ENCODE measurements around the gene CSPG5.
A peak's percentile ranks its signal among the peaks of the same experiment; 100 is the strongest.

Gene CSPG5

DNA sequence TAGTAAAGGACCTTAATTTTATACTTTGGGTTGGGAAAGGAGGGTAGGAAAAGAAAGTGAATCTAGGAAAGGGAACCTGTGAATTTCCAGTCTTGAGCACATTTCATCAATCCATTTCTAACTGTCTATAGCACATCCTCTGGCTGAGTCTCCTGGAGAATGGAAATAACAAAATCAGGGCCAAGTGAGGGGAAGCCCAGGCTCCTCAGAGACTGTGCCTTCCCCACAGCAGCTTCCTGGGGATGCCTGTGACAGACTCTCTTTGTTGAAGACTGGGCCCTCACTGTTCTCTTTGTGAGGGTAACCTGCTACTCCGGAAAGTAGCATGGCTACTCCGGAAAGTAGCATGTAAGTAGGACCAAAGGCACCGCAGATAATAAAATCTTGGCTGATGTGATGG lies 22.6 kb upstream of the CSPG5 start:
- no peak overlapping the region for H3K27ac Mint-ChIP-seq
- no peak for ATAC-seq

DNA sequence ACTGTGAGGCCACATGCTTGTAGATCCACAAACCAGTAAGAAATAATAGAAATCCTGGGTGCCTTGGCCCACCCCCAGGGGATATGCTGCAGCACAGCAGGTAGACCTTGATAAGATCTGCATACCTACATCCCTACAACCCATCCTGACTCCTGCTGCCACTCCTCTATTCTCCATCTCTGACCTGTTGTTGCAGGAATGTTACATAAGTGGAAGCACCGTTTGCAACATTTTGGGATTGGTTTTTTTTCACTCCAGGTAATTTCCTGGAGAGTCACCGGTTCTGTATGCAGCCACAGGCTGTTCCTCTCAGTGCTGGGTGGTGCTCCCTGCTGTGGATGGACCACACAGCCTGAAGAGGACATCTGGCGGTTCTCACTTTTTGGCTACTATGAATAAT lies 16.1 kb upstream of the CSPG5 start:
- no peak for DNase-seq
- Mint-ChIP-seq H3K9me3 (no peaks in the 10 kb centered on the region), H3K27me3 (no peaks in the 10 kb centered on the region), H3K4me1 (no peaks in the 10 kb centered on the region), H3K27ac (no peak overlapping the region), H3K4me3 (no peak overlapping the region)
- ATAC-seq: no peak

More for the DNA sequence above, 22.6 kb upstream of the CSPG5 start:
- no peaks in the 10 kb centered on the region for H3K4me1 Mint-ChIP-seq
- no peak overlapping the region for H3K4me3 Mint-ChIP-seq
- no peaks in the 10 kb centered on the region for H3K27me3 Mint-ChIP-seq
- no peak for DNase-seq
- no peaks in the 10 kb centered on the region for H3K9me3 Mint-ChIP-seq

DNA sequence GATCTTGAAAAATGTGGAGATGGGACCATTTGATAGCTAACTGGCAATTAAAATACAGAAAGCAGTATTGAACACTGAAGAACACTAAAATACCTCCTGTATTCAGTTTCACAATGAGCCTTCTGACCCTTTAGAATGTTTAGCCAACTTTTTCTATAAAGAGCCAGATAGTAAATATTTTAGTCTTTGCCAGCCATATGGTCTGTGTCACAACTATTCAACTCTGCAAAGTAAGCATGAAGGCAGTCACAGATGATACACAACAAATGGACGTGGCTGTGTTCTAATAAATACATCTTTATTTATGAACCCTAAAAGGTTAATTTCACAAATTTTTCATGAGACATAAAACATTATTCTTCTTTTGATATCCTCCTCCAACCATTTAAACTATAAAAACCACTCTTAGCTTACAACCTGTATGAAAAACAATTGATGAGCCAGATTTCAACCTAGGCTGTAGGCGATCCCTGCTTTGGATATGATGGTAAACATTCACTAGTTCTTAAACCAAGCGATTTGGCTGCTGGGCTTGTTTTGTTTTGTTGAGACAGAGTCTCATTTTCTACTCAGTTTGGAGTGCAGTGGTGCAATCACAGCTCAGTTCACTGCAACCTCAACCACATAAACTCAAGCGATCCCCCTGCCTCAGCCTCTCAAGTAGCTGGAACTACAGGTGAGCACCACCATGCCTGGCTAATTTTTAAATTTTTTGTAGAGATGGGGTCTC lies 13.6 kb upstream of the CSPG5 start:
- Mint-ChIP-seq H3K27me3 (no peaks in the 10 kb centered on the region), H3K4me1 (no peaks in the 10 kb centered on the region), H3K27ac (peak overlapping the region in 1 of 2 donors; percentile 71), H3K9me3 (no peaks in the 10 kb centered on the region), H3K4me3 (no peak overlapping the region)
- ATAC-seq: no peak
- DNase-seq: no peak

DNA sequence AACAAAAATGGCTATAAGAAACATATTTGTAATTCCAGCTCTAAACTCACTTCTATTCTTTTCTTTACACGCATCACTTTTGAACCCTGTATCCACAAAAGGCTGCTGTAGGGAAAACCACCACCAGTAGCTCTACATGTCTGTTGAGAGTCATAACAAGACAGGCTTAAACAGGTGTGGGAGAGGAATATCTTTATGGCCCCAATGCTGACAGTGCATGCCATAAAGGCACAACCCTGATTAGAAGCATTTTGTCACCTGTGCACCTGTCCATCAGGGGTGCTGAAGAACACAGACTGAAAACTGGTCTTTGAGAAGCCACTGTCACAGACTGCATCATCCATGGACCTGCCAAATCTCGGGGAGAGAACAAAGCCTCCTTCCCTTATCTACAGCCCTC lies 11.6 kb upstream of the CSPG5 start:
- DNase-seq: no peak
- H3K27me3 Mint-ChIP-seq: no peaks in the 10 kb centered on the region
- no peak overlapping the region for H3K4me3 Mint-ChIP-seq
- no peaks in the 10 kb centered on the region for H3K4me1 Mint-ChIP-seq
- no peak for ATAC-seq
- H3K9me3 Mint-ChIP-seq: no peaks in the 10 kb centered on the region
- H3K27ac Mint-ChIP-seq: peak overlapping the region in 1 of 2 donors; percentile 13

DNA sequence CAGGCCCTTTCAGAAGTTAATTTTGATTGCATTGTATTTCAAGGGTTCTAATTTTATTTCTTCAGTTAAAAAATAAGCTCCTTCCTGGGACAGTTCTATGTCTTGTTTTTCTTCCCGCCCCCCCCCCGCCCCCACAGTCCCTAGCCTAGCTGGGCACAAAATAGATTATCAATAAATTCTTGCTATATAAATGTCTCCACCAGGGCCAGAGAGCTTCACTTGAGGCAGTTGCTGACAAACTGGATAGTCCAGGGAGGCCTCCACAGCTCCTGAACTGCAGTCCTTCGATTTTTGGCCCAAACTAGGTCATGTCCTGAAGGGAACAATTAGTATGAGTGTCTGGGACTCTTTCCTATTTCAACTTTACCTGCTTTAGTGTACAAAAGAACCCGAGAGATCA lies 9.9 kb upstream of the CSPG5 start:
- Mint-ChIP-seq H3K27me3 (no peaks in the 10 kb centered on the region), H3K4me3 (no peak overlapping the region), H3K4me1 (no peaks in the 10 kb centered on the region), H3K27ac (peak overlapping the region in 1 of 2 donors; percentile 92), H3K9me3 (no peaks in the 10 kb centered on the region)
- DNase-seq: no peak
- ATAC-seq: no peak

DNA sequence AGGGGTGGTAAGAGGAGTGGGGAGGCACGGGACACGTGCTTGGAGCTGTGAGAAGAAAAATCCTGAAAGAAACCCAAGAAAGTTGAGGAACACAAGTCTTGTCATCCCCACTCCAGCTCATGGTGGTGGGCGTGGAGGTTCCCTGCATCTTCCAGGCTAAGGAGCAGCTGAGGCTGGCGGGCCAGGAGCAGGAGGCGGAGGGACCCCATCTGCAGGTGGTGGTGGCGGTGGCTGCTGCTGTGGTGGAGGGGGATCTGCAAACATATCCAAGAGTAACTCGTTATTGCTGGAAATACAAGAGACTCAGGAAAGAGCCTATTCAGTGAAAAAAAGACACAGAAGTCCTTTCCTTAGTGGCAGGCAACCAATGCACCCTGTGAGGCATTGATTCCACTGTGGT lies 9.4 kb upstream of the CSPG5 start:
- Mint-ChIP-seq H3K9me3 (no peaks in the 10 kb centered on the region), H3K4me1 (no peaks in the 10 kb centered on the region), H3K4me3 (no peak overlapping the region), H3K27ac (no peak overlapping the region), H3K27me3 (no peaks in the 10 kb centered on the region)
- DNase-seq (no peak), ATAC-seq (no peak)

DNA sequence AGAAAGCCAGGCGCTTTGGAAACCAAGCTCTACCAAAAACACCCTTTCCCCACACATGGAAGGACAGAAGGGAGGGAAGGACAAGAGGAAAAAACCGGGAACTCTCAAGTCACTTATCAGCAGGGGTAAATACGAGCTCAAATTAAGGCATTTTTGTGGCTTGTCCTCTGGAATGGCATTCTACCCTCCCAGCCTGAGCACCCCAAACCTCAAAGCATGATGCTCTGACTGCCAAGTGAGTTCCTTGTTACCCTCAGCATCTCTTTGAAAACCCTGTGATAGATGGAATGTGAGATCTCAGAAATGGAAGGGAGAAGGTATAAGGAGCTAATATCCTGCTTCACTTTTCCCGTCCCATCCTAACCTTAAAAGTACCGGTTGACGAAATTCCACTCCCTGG lies 8.1 kb upstream of the CSPG5 start:
- ATAC-seq (no peak), DNase-seq (no peak)
- Mint-ChIP-seq H3K4me3 (no peak overlapping the region), H3K9me3 (no peaks in the 10 kb centered on the region), H3K27ac (no peak overlapping the region), H3K27me3 (no peaks in the 10 kb centered on the region), H3K4me1 (no peaks in the 10 kb centered on the region)

DNA sequence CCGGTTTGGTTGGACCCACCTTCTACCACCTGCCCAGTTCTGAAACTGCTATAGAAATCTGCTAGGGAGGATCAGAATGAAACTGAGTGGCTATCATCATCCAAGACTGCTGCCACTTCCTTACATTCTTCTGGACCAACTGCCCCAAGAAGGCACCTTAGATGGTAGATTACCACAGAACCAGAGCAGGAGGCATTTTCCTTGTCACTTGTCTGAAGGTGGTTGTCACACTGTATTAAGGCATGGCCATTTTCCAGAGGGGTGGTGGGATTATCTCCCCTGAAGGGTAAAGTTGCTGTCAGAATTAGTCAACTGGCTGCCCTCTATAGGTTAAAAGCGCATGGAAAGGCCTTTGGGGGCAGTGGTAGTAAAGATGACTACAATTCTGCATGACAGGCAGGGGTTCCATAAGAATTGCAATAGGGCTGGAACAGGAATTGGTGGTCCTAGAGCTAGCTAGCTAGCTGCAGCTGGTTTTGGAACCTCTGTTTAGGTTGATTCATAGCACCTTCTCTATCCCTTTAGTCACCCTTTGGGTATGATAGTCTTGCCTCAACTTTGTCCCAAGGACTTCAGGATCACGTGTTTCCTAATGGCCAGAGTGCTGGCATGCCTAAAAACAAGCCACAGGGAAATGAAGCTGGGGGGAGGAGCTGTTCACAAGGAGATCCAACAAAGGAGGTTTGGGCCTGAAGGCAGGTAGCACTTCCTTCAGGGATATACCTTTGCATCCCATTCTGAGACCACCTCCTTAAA lies 4.8 kb upstream of the CSPG5 start:
- Mint-ChIP-seq H3K9me3 (no peaks in the 10 kb centered on the region), H3K4me3 (no peak overlapping the region), H3K4me1 (no peaks in the 10 kb centered on the region), H3K27ac (no peak overlapping the region), H3K27me3 (peaks cover 24% of the 10 kb centered on the region)
- DNase-seq (no peak), ATAC-seq (no peak)

DNA sequence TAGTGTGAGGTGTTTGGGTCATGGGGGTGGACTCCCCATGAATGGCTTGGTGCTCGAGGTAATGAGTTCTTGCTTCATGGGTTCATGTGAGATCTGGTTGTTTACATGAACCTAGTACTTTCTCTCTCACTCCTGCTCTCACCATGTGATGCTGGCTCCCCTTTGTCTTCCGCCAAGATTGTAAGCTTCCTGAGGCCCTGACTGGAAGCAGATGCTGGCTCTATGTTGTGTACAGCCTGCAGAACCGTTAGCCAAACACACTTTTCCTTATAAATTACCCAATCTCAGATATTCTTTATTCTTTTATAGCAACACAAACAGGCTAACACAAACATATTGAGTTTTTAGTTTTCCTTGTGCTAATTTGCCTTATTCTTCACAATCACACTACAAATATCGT lies 3.2 kb upstream of the CSPG5 start:
- Mint-ChIP-seq H3K27ac (no peak overlapping the region), H3K4me3 (no peak overlapping the region), H3K9me3 (no peaks in the 10 kb centered on the region), H3K27me3 (peaks cover 33% of the 10 kb centered on the region), H3K4me1 (no peaks in the 10 kb centered on the region)
- no peak for ATAC-seq
- DNase-seq: no peak

DNA sequence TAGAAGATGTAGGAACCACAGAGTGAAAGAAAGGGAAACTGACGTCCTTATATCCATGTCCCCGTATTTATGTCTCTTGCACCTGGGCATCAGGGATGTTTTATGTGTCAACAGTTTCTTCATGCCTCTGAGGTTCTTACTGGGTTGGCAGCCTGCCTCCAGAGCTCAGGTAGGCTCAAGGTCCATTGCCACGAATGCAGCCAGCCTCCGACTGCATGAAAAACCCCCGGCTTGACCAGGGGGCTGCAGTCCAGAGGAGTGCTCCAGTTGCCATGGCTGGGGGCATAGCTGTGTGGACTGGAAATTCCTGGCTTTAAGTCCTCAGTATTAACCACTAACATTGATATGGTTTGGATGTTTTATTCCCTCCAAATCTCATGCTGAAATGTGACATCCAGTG lies 2.8 kb upstream of the CSPG5 start:
- DNase-seq (no peak), ATAC-seq (no peak)
- peak overlapping the region in 1 of 2 donors; percentile 46 for H3K27ac Mint-ChIP-seq
- no peak overlapping the region for H3K4me3 Mint-ChIP-seq
- H3K4me1 Mint-ChIP-seq: no peaks in the 10 kb centered on the region
- no peaks in the 10 kb centered on the region for H3K9me3 Mint-ChIP-seq
- H3K27me3 Mint-ChIP-seq: peaks cover 37% of the 10 kb centered on the region

DNA sequence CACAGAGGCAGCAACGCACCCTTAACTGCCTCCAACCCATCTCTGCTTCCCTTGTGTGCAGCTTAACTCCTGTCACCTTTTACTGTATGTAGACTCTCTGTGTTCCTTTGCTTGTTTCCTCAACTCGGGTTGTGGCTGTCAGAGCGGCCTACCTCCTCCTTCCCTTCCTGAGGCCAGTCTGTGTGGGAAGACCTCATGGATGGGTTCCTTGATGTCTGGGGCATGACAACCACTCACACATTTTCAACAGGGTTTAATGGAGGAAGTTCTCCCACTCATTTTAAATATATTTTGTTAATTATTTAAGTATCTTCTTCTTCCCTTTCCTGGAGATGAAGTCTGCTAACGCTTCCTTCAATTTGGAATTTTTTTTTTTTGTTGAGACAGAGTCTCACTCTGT lies 1.8 kb upstream of the CSPG5 start:
- no peak for ATAC-seq
- no peak overlapping the region for H3K4me3 Mint-ChIP-seq
- H3K4me1 Mint-ChIP-seq: no peaks in the 10 kb centered on the region
- H3K27me3 Mint-ChIP-seq: peaks cover 47% of the 10 kb centered on the region
- H3K27ac Mint-ChIP-seq: no peak overlapping the region
- H3K9me3 Mint-ChIP-seq: no peaks in the 10 kb centered on the region
- no peak for DNase-seq

DNA sequence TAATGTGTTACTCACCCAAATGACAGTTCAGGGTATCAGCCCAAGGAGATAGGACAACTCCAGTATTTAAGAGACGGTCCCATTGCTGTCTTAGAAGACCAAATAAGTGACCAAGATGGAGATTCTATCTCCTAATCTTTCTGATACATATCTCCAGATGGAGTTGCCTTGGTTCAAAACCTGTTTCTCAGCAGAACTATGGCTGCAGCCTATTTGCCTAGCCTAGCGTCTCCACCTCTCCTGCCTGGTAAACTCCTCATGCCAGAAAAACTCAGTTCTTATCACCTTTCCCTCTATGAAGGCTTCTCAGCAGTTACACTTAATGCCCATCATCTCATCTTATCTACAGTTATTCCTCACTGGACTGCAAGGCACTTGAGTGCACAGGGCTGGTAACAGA lies 1.2 kb upstream of the CSPG5 start:
- no peaks in the 10 kb centered on the region for H3K4me1 Mint-ChIP-seq
- no peaks in the 10 kb centered on the region for H3K9me3 Mint-ChIP-seq
- peaks cover 53% of the 10 kb centered on the region for H3K27me3 Mint-ChIP-seq
- DNase-seq (no peak), ATAC-seq (no peak)
- H3K4me3 Mint-ChIP-seq: peak overlapping the region in 1 of 2 donors; percentile 57
- peak overlapping the region in 1 of 2 donors; percentile 84 for H3K27ac Mint-ChIP-seq

DNA sequence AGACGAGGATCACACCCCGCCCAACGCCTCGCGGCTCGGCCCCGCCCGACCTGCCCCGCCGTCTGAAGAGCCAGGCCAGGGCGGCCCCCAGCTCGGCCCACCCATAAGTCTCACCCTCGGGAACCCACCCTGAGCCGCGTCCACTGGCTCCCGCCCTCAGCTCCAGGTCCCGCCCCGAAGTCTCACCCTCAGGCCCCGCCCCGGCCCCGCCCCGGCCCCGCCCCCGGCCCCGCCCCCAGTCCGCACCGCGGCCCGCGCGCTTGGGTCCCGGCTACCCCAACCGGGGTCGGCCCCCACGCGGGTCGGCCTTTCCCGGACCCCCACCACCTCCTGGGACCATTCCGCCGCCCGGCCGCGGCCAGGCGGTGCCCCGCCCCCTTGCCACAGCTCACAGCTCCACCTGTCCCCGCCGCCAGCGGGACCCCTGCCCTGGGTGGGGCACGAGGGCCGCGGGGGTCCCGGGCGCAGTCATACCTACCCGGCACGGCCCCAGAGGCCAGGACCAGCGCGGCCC lies 489 bp downstream of the CSPG5 start:
- Mint-ChIP-seq H3K27me3 (peaks cover 68% of the 10 kb centered on the region), H3K4me3 (peak overlapping the region; percentile 71 to 73), H3K4me1 (no peaks in the 10 kb centered on the region), H3K27ac (no peak overlapping the region), H3K9me3 (no peaks in the 10 kb centered on the region)
- ATAC-seq (peak; percentile 67), DNase-seq (peak; percentile 22 to 30)

DNA sequence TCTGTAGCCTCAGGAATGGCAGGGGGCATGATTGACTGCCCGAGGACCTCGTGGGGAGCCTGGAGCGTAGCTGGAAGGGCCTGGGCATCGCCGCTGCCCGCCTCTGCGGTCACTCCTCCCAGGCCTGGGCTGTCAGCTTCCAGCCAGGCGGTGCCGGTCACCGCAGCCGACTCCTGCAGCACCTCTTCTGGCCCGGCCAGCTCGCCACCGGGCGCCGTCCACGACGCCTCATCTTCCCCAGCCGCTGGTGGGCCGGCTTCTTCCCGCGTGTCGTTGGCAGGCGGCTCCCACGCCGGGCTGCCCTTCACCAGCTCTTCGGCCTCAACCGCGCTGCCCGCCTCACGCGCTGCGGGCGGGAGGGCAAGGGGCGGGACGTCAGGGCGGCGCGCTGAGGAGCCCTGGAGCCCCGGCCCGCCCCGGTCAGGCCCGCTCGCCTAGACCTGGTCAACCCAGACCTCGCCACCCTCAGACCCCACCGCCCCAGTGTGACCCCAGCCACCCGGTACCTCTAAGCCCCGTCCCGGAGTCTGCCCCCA lies 1.0 kb downstream of the CSPG5 start:
- H3K4me1 Mint-ChIP-seq: no peaks in the 10 kb centered on the region
- ATAC-seq: peak; percentile 65
- peak overlapping the region; percentile 71 to 73 for H3K4me3 Mint-ChIP-seq
- DNase-seq: no peak
- peaks cover 74% of the 10 kb centered on the region for H3K27me3 Mint-ChIP-seq
- H3K27ac Mint-ChIP-seq: no peak overlapping the region
- no peaks in the 10 kb centered on the region for H3K9me3 Mint-ChIP-seq

DNA sequence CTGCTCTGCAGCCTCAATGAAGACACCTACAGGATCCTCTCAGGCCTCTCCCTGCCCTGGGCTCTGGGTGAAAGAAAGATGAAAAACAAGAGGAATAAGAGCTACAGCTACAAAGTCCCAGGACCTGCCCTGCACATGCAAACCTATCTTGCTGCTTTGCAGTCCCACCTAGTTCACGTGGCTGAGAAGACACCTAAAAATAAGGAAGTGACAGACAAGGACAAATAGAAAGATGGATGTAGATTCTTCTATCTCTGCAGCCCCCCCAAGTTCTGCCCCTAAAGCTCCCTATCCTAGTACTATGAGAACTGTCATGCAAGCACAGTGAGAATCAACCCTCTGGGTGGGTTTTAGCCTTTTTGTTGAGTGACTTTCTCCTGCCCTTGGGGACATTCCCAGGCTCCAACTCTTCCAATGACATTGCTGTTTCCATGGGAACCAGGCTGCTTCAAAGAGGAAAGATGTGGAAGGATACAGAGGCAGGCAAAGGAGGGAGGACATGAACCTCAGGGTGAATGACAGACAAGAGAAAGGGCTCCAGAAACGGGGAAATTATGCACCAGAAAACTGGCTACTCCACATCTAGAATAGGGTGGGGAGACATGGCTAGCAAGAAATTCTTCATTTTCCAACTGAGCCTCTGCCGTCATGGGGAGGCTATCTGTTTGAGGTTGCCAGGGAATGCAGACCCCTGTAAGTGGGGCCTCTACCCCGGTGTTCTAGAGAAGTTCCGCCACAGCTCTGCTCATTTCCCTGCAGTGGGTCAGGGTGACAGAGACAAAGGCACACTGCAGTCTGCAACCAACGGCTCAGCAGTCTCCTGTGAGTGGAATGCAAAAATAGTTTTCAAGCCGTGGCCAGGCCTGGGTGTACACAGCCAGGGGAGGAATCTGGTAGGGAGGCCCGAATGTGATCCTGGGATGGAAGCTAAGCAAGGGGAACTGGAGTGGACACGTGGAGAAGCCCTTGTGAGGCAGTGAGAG lies 5.2 kb downstream of the CSPG5 start:
- ATAC-seq: no peak
- Mint-ChIP-seq H3K27me3 (peaks cover 73% of the 10 kb centered on the region), H3K9me3 (no peaks in the 10 kb centered on the region), H3K4me1 (no peaks in the 10 kb centered on the region), H3K27ac (peak overlapping the region in 1 of 2 donors; percentile 19), H3K4me3 (no peak overlapping the region)
- DNase-seq: no peak
